H1 (cell line): ENCODE results near the gene MCCC1. TPM values are rescaled to one million over a fixed set of nuclear protein-coding genes. Genes with fewer than 3 reads are reported as not detected.

Experiments
- CTCF ChIA-PET: fragments of 300-600 bp; sonication (Branson Sonifier 250); formaldehyde crosslinking; loops from one replicate; lab custom pipeline; 2021; ENCODE audit not compliant: partially characterized antibody; lab: Charles Lee
- POLR2A ChIA-PET: fragments of 300-600 bp; sonication (Branson Sonifier 250); formaldehyde crosslinking; loops from one replicate; lab custom pipeline; 2021; ENCODE audit warnings: inconsistent platforms; ENCODE audit not compliant: partially characterized antibody; lab: Charles Lee
- DNase-seq, 2 experiments: peaks; one replicate each; pipeline versions ENCODE4 v3.0.0 to v3.0.0-alpha.2; 2010 to 2022; ENCODE audit warnings: low spot score in 2 of 2, low read depth in 1 of 2, mixed read lengths in 1 of 2
- FAIRE-seq: peaks from 2 replicates; lab custom pipeline; 2011; peaks lifted over from hg19 to GRCh38; lab: Jason Lieb, UNC
- H2AFZ ChIP-seq: 2 replicates; pipeline ENCODE4 v1.8.1; 2012; ENCODE audit warnings: low read length, inconsistent platforms
- H2AK5ac ChIP-seq: 2 replicates; pipeline ENCODE4 v1.6.1; 2013; ENCODE audit warnings: low read depth, low read length
- H2BK120ac ChIP-seq: replicated peaks from 2 replicates; pipeline ENCODE3; 2013; ENCODE audit warnings: low read depth, low read length, inconsistent platforms
- H2BK12ac ChIP-seq: 2 replicates; pipeline ENCODE4 v1.6.1; 2013; ENCODE audit warnings: low read depth, low read length
- H2BK15ac ChIP-seq: 2 replicates; pipeline ENCODE4 v1.6.1; 2013; ENCODE audit warnings: low read length
- H2BK20ac ChIP-seq: 2 replicates; pipeline ENCODE4 v1.6.1; 2013; ENCODE audit warnings: low read length
- H2BK5ac ChIP-seq: 2 replicates; pipeline ENCODE4 v1.6.1; 2013; ENCODE audit warnings: low read depth, low read length
- H3K14ac ChIP-seq: 2 replicates; pipeline ENCODE4 v1.6.1; 2013; ENCODE audit warnings: inconsistent platforms; ENCODE audit not compliant: insufficient read length
- H3K18ac ChIP-seq: 2 replicates; pipeline ENCODE4 v1.6.1; 2013; ENCODE audit warnings: low read length; ENCODE audit errors: extremely low read depth
- H3K23ac ChIP-seq: 2 replicates; pipeline ENCODE4 v1.6.1; 2013; ENCODE audit warnings: inconsistent platforms; ENCODE audit not compliant: insufficient read length
- H3K23me2 ChIP-seq: 2 replicates; pipeline ENCODE4 v1.6.1; 2013; ENCODE audit warnings: low read depth, low read length
- H3K27ac ChIP-seq: 2 replicates; pipeline ENCODE4 v1.6.1; 2011; ENCODE audit warnings: low read depth, low read length, inconsistent platforms
- H3K27me3 ChIP-seq, 4 experiments: replicated peaks in 1 of 4; 1 replicate in 1 of 4; 2 replicates in 3 of 4; pipeline versions ENCODE4 v1.6.1 to v1.8.1; 2011 to 2013; ENCODE audit warnings: low read length in 3 of 4, mild to moderate bottlenecking in 3 of 4, inconsistent platforms in 2 of 4, mixed read lengths in 2 of 4, moderate library complexity in 1 of 4; ENCODE audit not compliant: control insufficient read depth in 3 of 4, insufficient read depth in 3 of 4; ENCODE audit errors: extremely low read depth in 1 of 4
- H3K36me3 ChIP-seq, 4 experiments: 2 replicates each; pipeline versions ENCODE4 v1.6.1 to v1.8.1; 2011 to 2013; ENCODE audit warnings: mild to moderate bottlenecking in 4 of 4, low read length in 3 of 4, moderate library complexity in 2 of 4, control low read depth in 1 of 4, inconsistent platforms in 1 of 4; ENCODE audit not compliant: insufficient read depth in 4 of 4, control insufficient read depth in 2 of 4
- H3K4ac ChIP-seq: replicated peaks from 2 replicates; pipeline ENCODE3; 2013; ENCODE audit warnings: low read length, low read depth, mixed read lengths, inconsistent platforms; ENCODE audit not compliant: insufficient read length
- H3K4me1 ChIP-seq, 4 experiments: replicated peaks in 1 of 4; 1 replicate in 1 of 4; 2 replicates in 3 of 4; pipeline versions ENCODE4 v1.6.1 to v1.8.1; 2011 to 2013; ENCODE audit warnings: low read length in 3 of 4, inconsistent platforms in 2 of 4, mixed read lengths in 1 of 4; ENCODE audit not compliant: insufficient read depth in 4 of 4, control insufficient read depth in 3 of 4
- H3K4me2 ChIP-seq, 2 experiments: 2 replicates each; pipeline versions ENCODE4 v1.6.1 to v1.8.1; 2011 to 2013; ENCODE audit warnings: low read depth in 2 of 2, low read length in 2 of 2, control low read depth in 1 of 2, inconsistent platforms in 1 of 2, mild to moderate bottlenecking in 1 of 2; ENCODE audit not compliant: insufficient read depth in 1 of 2
- H3K4me3 ChIP-seq, 4 experiments: fragments of 200-600, 300-600 bp in 1 of 4; sonication (generic), shearing (Covaris generic), sonication (Bioruptor Twin) in 1 of 4; 2 replicates each; pipeline versions ENCODE4 v1.5.1 to v1.8.1; 2011 to 2016; ENCODE audit warnings: low read length in 4 of 4, low read depth in 3 of 4, control low read depth in 2 of 4, inconsistent platforms in 2 of 4, mild to moderate bottlenecking in 2 of 4, mixed read lengths in 1 of 4, moderate library complexity in 1 of 4; ENCODE audit not compliant: insufficient read depth in 2 of 4; ENCODE audit errors: extremely low read depth in 1 of 4
- H3K56ac ChIP-seq: replicated peaks from 2 replicates; pipeline ENCODE3; 2013; ENCODE audit warnings: low read depth, mild to moderate bottlenecking, mixed read lengths, low read length, inconsistent platforms; ENCODE audit not compliant: insufficient read length
- H3K79me1 ChIP-seq: 2 replicates; pipeline ENCODE4 v1.6.1; 2013; ENCODE audit warnings: low read depth, low read length, control low read depth
- H3K79me2 ChIP-seq, 2 experiments: 2 replicates each; pipeline versions ENCODE4 v1.6.1 to v1.8.1; 2012 to 2013; ENCODE audit warnings: low read length in 2 of 2, mild to moderate bottlenecking in 2 of 2, inconsistent platforms in 1 of 2; ENCODE audit not compliant: insufficient read depth in 2 of 2, control insufficient read depth in 1 of 2
- H3K9ac ChIP-seq, 4 experiments: replicated peaks in 1 of 4; 1 replicate in 1 of 4; 2 replicates in 3 of 4; pipeline versions ENCODE4 v1.6.1 to v1.8.1; 2011 to 2013; ENCODE audit warnings: low read depth in 3 of 4, low read length in 3 of 4, control low read depth in 2 of 4, mild to moderate bottlenecking in 2 of 4, moderate library complexity in 2 of 4, inconsistent platforms in 1 of 4; ENCODE audit errors: extremely low read depth in 1 of 4
- H3K9me3 ChIP-seq, 2 experiments: 2 replicates each; pipeline versions ENCODE4 v1.6.1 to v1.8.1; 2012 to 2013; ENCODE audit warnings: mild to moderate bottlenecking in 2 of 2, moderate library complexity in 2 of 2, control low read depth in 1 of 2, inconsistent platforms in 1 of 2, low read depth in 1 of 2, low read length in 1 of 2, mixed read lengths in 1 of 2; ENCODE audit not compliant: insufficient read depth in 2 of 2
- H4K20me1 ChIP-seq, 2 experiments: replicated peaks in 1 of 2; 2 replicates each; pipeline versions ENCODE3 to v1.8.1; 2011 to 2013; ENCODE audit warnings: inconsistent platforms in 2 of 2, low read length in 2 of 2, mild to moderate bottlenecking in 1 of 2; ENCODE audit not compliant: insufficient read depth in 2 of 2, control insufficient read depth in 1 of 2
- H4K5ac ChIP-seq: 2 replicates; pipeline ENCODE4 v1.6.1; 2013; ENCODE audit warnings: low read length, low read depth, mixed read lengths, inconsistent platforms; ENCODE audit not compliant: insufficient read length
- H4K8ac ChIP-seq: 2 replicates; pipeline ENCODE4 v1.8.0; 2013; ENCODE audit warnings: mild to moderate bottlenecking, moderate library complexity, low read length, inconsistent platforms; ENCODE audit not compliant: insufficient read depth; ENCODE audit errors: extremely low read depth
- H4K91ac ChIP-seq: replicated peaks from 2 replicates; pipeline ENCODE3; 2013; ENCODE audit warnings: low read length, mixed read lengths, inconsistent platforms; ENCODE audit not compliant: insufficient read length
- ASH2L ChIP-seq: fragments of 200-600, 300-600 bp; sonication (generic); IDR thresholded peaks from one replicate; pipeline ENCODE4 v1.7.1; 2017; ENCODE audit warnings: low read length
- BCL11A ChIP-seq, 2 experiments: IDR thresholded peaks; one replicate each; pipeline ENCODE4 v1.6.1; 2011; ENCODE audit warnings: low read depth in 2 of 2, low read length in 2 of 2, mild to moderate bottlenecking in 2 of 2
- BRCA1 ChIP-seq: IDR thresholded peaks from 2 replicates; pipeline ENCODE4 v1.6.1; 2012; ENCODE audit warnings: low read depth, low read length, improper control_type of control experiment
- CHD2 ChIP-seq: IDR thresholded peaks from 2 replicates; pipeline ENCODE4 v1.6.1; 2012; ENCODE audit warnings: low read length, improper control_type of control experiment
- EP300 ChIP-seq, 2 experiments: IDR thresholded peaks; 1 replicate in 1 of 2; 2 replicates in 1 of 2; pipeline ENCODE4 v1.6.1; 2011 to 2012; ENCODE audit warnings: low read depth in 2 of 2, low read length in 2 of 2, mild to moderate bottlenecking in 2 of 2, borderline replicate concordance in 1 of 2, inconsistent platforms in 1 of 2, moderate library complexity in 1 of 2
- FOSL1 ChIP-seq: IDR thresholded peaks from 2 replicates; pipeline ENCODE4 v1.6.1; 2011; ENCODE audit warnings: mild to moderate bottlenecking, low read depth, low read length, moderate library complexity; ENCODE audit not compliant: insufficient read depth
- KDM5A ChIP-seq: fragments of 200-600 bp; IDR thresholded peaks from 2 replicates; pipeline ENCODE4 v1.7.1; 2012; ENCODE audit warnings: mild to moderate bottlenecking, low read length, inconsistent platforms, mixed read lengths
- SAP30 ChIP-seq: fragments of 300-600 bp; sonication (generic); IDR thresholded peaks from 2 replicates; pipeline ENCODE4 v1.7.1; 2012; ENCODE audit warnings: low read length, moderate library complexity, mild to moderate bottlenecking, inconsistent platforms; ENCODE audit not compliant: insufficient read depth, insufficient replicate concordance
- SRF ChIP-seq: IDR thresholded peaks from 2 replicates; pipeline ENCODE4 v1.6.1; 2011; ENCODE audit warnings: mild to moderate bottlenecking, low read depth, low read length, moderate library complexity
- TAF7 ChIP-seq: optimal IDR thresholded peaks from 2 replicates; pipeline ENCODE3; 2011; ENCODE audit warnings: low read depth, mild to moderate bottlenecking, inconsistent platforms, low read length, moderate library complexity, borderline replicate concordance
- TBP ChIP-seq: IDR thresholded peaks from 2 replicates; pipeline ENCODE4 v1.6.1; 2011; ENCODE audit warnings: low read depth, low read length, improper control_type of control experiment
- WGBS, 2 experiments: shearing (Covaris generic) in 1 of 2; methylation state at CpG; one replicate each; pipeline versions ENCODE4 v1.1.6 to v1.1.7; 2013 to 2015; ENCODE audit warnings: low lambda C conversion rate in 2 of 2, mixed read lengths in 2 of 2, inconsistent platforms in 1 of 2, low coverage in 1 of 2, missing lambda C conversion rate in 1 of 2; ENCODE audit not compliant: insufficient replicate concordance in 2 of 2, insufficient coverage in 1 of 2, insufficient read length in 1 of 2; ENCODE audit errors: extremely low coverage in 1 of 2, missing lambda C conversion rate in 1 of 2; 5-methylcytosine and 5-hydroxymethylcytosine counted together
- polyA plus RNA-seq, 7 experiments: library from polyadenylated mRNA; depleted of rRNA in 3 of 7; stranded (reverse) in 5 of 7; unstranded in 2 of 7; fragments of >200 nt in 5 of 7; fragments of 200-250 nt in 2 of 7; gene quantifications; 1 replicate in 5 of 7; 2 replicates in 1 of 7; 4 replicates in 1 of 7; pipeline versions ENCODE4 v1.2.1 to v1.2.3, GENCODE V29; 2011 to 2013; ENCODE audit warnings: missing spikeins in 2 of 7, mixed read lengths in 2 of 7
- total RNA-seq: library from RNA; stranded (reverse); fragmentation: NEBNext Ultra II Directional; extraction: Animal tissue kit (Norgen Biotek cat#: 25700); gene quantifications from 2 replicates; pipeline ENCODE4 v1.2.1, GENCODE V29; 2021
- TF ChIP-seq, protein P1 (sequence below): IDR thresholded peaks from 2 replicates; pipeline ENCODE4 v1.6.1; 2012; ENCODE audit warnings: inconsistent platforms

Gene MCCC1
- total and polyA plus RNA-seq, 2 of the 8 experiments (the other 6 are each of a cell fraction or from before 2014, with no cell fraction given) = 10.8 to 21.5 TPM

DNA sequence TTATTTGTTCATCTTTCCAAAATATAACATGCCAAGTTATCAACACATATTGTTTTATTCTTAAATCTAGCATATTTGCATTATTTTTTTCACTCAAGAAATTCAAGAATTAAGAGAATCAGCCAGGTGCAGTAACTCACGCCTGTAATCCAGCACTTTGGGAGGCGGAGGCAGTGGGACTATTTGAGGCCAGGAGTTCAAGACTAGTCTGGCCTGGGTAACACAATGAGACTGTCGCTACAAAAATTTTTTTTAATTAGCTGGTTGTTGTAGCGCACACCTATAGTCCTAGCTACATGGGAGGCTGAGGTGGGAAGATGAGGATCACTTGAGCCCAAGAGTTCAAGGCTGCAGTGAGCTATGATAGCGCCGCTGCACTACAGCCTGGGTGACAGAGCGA, 129.4 kb downstream of the MCCC1 start:
- Histone ChIP-seq H3K23ac (no peak overlapping the region), H3K4ac (no peak overlapping the region), H2AFZ (no peak overlapping the region), H3K23me2 (no peaks in the 10 kb centered on the region), H3K36me3 (no peaks in the 10 kb centered on the region), H3K14ac (no peak overlapping the region), H2BK15ac (no peak overlapping the region), H2BK5ac (no peak overlapping the region), H3K4me2 (no peak overlapping the region), H3K27me3 (no peaks in the 10 kb centered on the region), H3K79me1 (peaks cover 3% of the 10 kb centered on the region), H4K8ac (no peak overlapping the region), H2AK5ac (no peak overlapping the region), H2BK12ac (no peak overlapping the region), H4K20me1 (peaks cover 0 to 2% of the 10 kb centered on the region in 2 experiments), H2BK120ac (no peak overlapping the region), H4K91ac (no peak overlapping the region), H3K9ac (no peak overlapping the region), H3K4me3 (no peak overlapping the region), H4K5ac (no peak overlapping the region), H3K79me2 (peaks cover 0 to 95% of the 10 kb centered on the region in 2 experiments; a peak in 3 of 4 replicates), H3K9me3 (no peaks in the 10 kb centered on the region), H3K27ac (no peak overlapping the region), H3K4me1 (peaks cover 0 to 3% (median 1%) of the 10 kb centered on the region in 4 experiments; a peak in 4 of 7 replicates), H3K56ac (no peak overlapping the region), H3K18ac (0 out of 2 replicates have a peak overlapping the region, but pooled peaks have one; percentile 15), H2BK20ac (no peak overlapping the region)
- CTCF ChIA-PET = interaction anchor here (1.6 to 1.9 kb wide), 2 partner anchors 9 to 12 kb away, joined by 4 read pairs; no protein-coding TSS in a partner anchor
- POLR2A ChIA-PET = interaction anchor here (1.7 kb wide), 1 partner anchor 12 kb away, joined by 3 read pairs; no protein-coding TSS in a partner anchor
- WGBS, 2 experiments = 91% methylated on average over 7 of the region's 7 CpGs; no CpG with 5 or more reads in 1 of the 2 experiments
- DNase-seq (no peak), FAIRE-seq (no peak)
- TF ChIP-seq BCL11A (IDR thresholded peaks at IDR 0.05; ENCODE audit: low read depth in 2 of 2, low read length in 2 of 2) = no peak
- no peak for TF ChIP-seq EP300 (IDR thresholded peaks at IDR 0.05; ENCODE audit: borderline replicate concordance in 1 of 2, low read depth in 2 of 2, low read length in 2 of 2)
- no peak for TF ChIP-seq ASH2L
- TF ChIP-seq TBP = no peak
- TF ChIP-seq BRCA1 = no peak
- TF ChIP-seq SAP30 = no peak
- TF ChIP-seq TAF7 = no peak
- no peak for TF ChIP-seq KDM5A
- no peak for TF ChIP-seq FOSL1
- TF ChIP-seq SRF = no peak
- no peak for TF ChIP-seq CHD2
- TF ChIP-seq, protein P1, sequence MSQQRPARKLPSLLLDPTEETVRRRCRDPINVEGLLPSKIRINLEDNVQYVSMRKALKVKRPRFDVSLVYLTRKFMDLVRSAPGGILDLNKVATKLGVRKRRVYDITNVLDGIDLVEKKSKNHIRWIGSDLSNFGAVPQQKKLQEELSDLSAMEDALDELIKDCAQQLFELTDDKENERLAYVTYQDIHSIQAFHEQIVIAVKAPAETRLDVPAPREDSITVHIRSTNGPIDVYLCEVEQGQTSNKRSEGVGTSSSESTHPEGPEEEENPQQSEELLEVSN = no peak
